BJ (cell line): Measurements from ENCODE around the gene HIPK1. TPM values are rescaled to one million over a fixed set of nuclear protein-coding genes. Genes with fewer than 3 reads are reported as not detected.

Experiments used
- CTCF ChIA-PET: fragments of 350-600 bp; formaldehyde crosslinking; extraction: SDS; loops from one replicate; lab custom pipeline; 2021; ENCODE audit warnings: antibody characterized with exemption, inconsistent platforms; lab: Yijun Ruan, JAX
- POLR2A ChIA-PET: fragments of 300-600 bp; sonication (Branson Sonifier 250); formaldehyde crosslinking; extraction: SDS; loops from one replicate; lab custom pipeline; 2021; ENCODE audit warnings: antibody characterized with exemption; lab: Charles Lee
- DNase-seq: peaks from one replicate; pipeline ENCODE4 v3.0.0-alpha.2; 2011; ENCODE audit warnings: low read depth
- H3K27me3 ChIP-seq: 2 replicates; pipeline ENCODE4 v1.6.0; 2011; ENCODE audit warnings: low read length; ENCODE audit not compliant: control insufficient read depth, insufficient read depth
- H3K36me3 ChIP-seq: 2 replicates; pipeline ENCODE4 v1.5.1; 2011; ENCODE audit warnings: low read length; ENCODE audit not compliant: control insufficient read depth, insufficient read depth
- H3K4me3 ChIP-seq: 2 replicates; pipeline ENCODE4 v1.5.1; 2011; ENCODE audit warnings: low read depth, mild to moderate bottlenecking, control low read depth, low read length
- polyA plus RNA-seq: library from polyadenylated mRNA; depleted of rRNA; stranded (reverse); fragments of >200 nt; gene quantifications from 2 replicates; pipeline ENCODE4 v1.2.3, GENCODE V29; 2011
- TF ChIP-seq, protein P1 (sequence below): IDR thresholded peaks from 2 replicates; pipeline ENCODE4 v1.5.1; 2011; ENCODE audit warnings: low read depth, mild to moderate bottlenecking, control low read depth, inconsistent platforms, low read length, moderate library complexity; ENCODE audit not compliant: insufficient read depth

Gene HIPK1
- polyA plus RNA-seq, 1 experiment: 29.7 TPM

DNA sequence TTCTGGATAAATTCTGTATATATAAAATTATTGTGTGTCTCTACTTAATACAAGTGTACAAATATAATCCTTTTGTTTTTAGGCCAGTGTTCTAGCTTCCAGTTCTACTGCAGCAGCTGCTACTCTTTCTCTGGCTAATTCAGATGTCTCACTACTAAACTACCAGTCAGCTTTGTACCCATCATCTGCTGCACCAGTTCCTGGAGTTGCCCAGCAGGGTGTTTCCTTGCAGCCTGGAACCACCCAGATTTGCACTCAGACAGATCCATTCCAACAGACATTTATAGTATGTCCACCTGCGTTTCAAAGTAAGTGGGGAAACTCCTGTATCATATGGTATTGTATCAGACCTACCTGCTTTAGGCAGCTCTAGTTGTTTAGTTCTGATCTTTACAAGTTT is 28.9 kb downstream of the HIPK1 start:
- ChIA-PET CTCF (interaction anchor here (0.6 to 1.3 kb wide), 2 partner anchors 13 to 19 kb away, joined by 3 to 4 read pairs; no protein-coding TSS in a partner anchor), POLR2A (no interaction called here)
- H3K36me3 ChIP-seq: peaks cover 1% of the 10 kb centered on the region; the same call in 1 of the 2 replicates

GRCh38 chr1:113958691-113959090 is 29.6 kb downstream of the HIPK1 start:
- POLR2A ChIA-PET: no interaction called here
- TF ChIP-seq, protein P1, sequence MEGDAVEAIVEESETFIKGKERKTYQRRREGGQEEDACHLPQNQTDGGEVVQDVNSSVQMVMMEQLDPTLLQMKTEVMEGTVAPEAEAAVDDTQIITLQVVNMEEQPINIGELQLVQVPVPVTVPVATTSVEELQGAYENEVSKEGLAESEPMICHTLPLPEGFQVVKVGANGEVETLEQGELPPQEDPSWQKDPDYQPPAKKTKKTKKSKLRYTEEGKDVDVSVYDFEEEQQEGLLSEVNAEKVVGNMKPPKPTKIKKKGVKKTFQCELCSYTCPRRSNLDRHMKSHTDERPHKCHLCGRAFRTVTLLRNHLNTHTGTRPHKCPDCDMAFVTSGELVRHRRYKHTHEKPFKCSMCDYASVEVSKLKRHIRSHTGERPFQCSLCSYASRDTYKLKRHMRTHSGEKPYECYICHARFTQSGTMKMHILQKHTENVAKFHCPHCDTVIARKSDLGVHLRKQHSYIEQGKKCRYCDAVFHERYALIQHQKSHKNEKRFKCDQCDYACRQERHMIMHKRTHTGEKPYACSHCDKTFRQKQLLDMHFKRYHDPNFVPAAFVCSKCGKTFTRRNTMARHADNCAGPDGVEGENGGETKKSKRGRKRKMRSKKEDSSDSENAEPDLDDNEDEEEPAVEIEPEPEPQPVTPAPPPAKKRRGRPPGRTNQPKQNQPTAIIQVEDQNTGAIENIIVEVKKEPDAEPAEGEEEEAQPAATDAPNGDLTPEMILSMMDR: no peak

More for the DNA sequence above, 28.9 kb downstream of the HIPK1 start:
- Histone ChIP-seq H3K27me3 (no peaks in the 10 kb centered on the region), H3K4me3 (no peak overlapping the region)
- DNase-seq: no peak
- TF ChIP-seq, protein P1: no peak

GRCh38 chr1:113963281-113963906 is 34.3 kb downstream of the HIPK1 start:
- ChIA-PET CTCF (interaction anchor here (0.6 to 2.2 kb wide), 5 partner anchors 8 to 319 kb away, joined by 3 to 10 read pairs (median 3); no protein-coding TSS in a partner anchor), POLR2A (no interaction called here)
- Histone ChIP-seq H3K27me3 (no peaks in the 10 kb centered on the region), H3K4me3 (no peak overlapping the region), H3K36me3 (peaks cover 7% of the 10 kb centered on the region)
- no peak for DNase-seq
- TF ChIP-seq, protein P1: no peak

More at GRCh38 chr1:113958691-113959090, 29.6 kb downstream of the HIPK1 start:
- CTCF ChIA-PET: interaction anchor here (1.3 kb wide), 1 partner anchor 12 kb away, joined by 3 read pairs; no protein-coding TSS in a partner anchor
- Histone ChIP-seq H3K4me3 (no peak overlapping the region), H3K27me3 (no peaks in the 10 kb centered on the region), H3K36me3 (peaks cover 5% of the 10 kb centered on the region)
- no peak for DNase-seq

DNA sequence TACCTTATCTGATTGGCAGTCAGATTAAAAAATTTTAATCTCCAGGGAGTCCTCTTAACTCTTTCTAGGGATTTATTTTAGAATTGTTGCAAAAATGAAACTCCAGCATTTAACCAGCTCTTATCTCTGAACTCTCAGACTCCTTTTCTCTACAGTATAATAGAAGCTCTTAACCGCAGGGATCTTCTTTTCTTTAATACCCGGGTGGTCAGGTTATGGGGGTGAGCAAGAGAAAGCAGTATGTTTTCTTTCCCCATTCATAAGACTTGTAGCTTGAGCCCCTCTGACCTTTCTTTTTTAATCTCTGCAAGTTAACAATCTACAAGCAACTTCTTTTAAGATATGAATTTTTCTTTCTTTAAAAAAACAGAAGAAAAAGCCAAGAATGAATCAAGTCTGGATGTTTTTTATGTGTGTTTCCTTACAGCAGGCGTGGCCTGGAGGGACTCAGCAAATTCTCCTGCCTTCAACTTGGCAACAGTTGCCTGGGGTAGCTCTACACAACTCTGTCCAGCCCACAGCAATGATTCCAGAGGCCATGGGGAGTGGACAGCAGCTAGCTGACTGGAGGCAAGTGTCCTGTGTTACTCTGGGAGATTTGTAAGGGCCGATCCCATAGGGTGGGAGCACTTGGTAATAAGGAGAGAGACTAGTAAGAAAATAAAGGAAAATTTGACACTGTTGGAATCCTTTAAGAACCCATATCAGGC is 36.7 kb downstream of the HIPK1 start:
- CTCF ChIA-PET: interaction anchor here (1.1 to 1.3 kb wide), 3 partner anchors 11 to 13 kb away, joined by 3 read pairs; partner anchors contain the start of gene OLFML3
- no peak overlapping the region for H3K4me3 ChIP-seq
- peaks cover 14% of the 10 kb centered on the region for H3K36me3 ChIP-seq
- POLR2A ChIA-PET: no interaction called here
- H3K27me3 ChIP-seq: no peaks in the 10 kb centered on the region
- TF ChIP-seq, protein P1: no peak
- DNase-seq: no peak

- no peak overlapping the region for H3K4me3 ChIP-seq
- POLR2A ChIA-PET: no interaction called here
- H3K36me3 ChIP-seq: peaks cover 20% of the 10 kb centered on the region
- TF ChIP-seq, protein P1: no peak
- DNase-seq: no peak
- no peaks in the 10 kb centered on the region for H3K27me3 ChIP-seq
- CTCF ChIA-PET: interaction anchor here (0.7 kb wide), 1 partner anchor 121 kb away, joined by 3 read pairs; no protein-coding TSS in a partner anchor
Measured at GRCh38 chr1:113972954-113973353, 43.8 kb downstream of the HIPK1 start.
